H9 (cell line): Measurements from ENCODE around the gene RDH5. TPM values are rescaled to one million over a fixed set of nuclear protein-coding genes. Genes with fewer than 3 reads are reported as not detected.

Experiments
- DNase-seq: peaks from one replicate; pipeline ENCODE4 v3.0.0-alpha.2; 2017
- H2AFZ ChIP-seq: one replicate; pipeline ENCODE4 v1.6.1; 2013; ENCODE audit warnings: mild to moderate bottlenecking, low read length, control low read depth, moderate library complexity
- H2AK5ac ChIP-seq: 2 replicates; pipeline ENCODE4 v1.6.1; 2013; ENCODE audit warnings: low read length, control low read depth, mixed read lengths; ENCODE audit not compliant: insufficient read length
- H2BK120ac ChIP-seq: one replicate; pipeline ENCODE4 v1.6.1; 2013; ENCODE audit warnings: low read depth, mild to moderate bottlenecking, low read length, control low read depth, inconsistent platforms; ENCODE audit not compliant: poor library complexity, severe bottlenecking
- H2BK12ac ChIP-seq: 2 replicates; pipeline ENCODE4 v1.6.1; 2013; ENCODE audit warnings: low read length, control low read depth, mixed read lengths, low read depth; ENCODE audit not compliant: insufficient read length
- H2BK15ac ChIP-seq: 2 replicates; pipeline ENCODE4 v1.6.1; 2013; ENCODE audit warnings: low read depth, low read length, control low read depth
- H2BK20ac ChIP-seq: one replicate; pipeline ENCODE4 v1.6.1; 2013; ENCODE audit warnings: low read depth, mild to moderate bottlenecking, low read length, control low read depth, inconsistent platforms; ENCODE audit not compliant: poor library complexity, severe bottlenecking
- H2BK5ac ChIP-seq: 2 replicates; pipeline ENCODE4 v1.6.1; 2013; ENCODE audit warnings: low read length, control low read depth, mixed read lengths; ENCODE audit not compliant: insufficient read length
- H3K14ac ChIP-seq: 2 replicates; pipeline ENCODE4 v1.6.1; 2013; ENCODE audit warnings: low read length, control low read depth; ENCODE audit not compliant: insufficient read depth
- H3K18ac ChIP-seq: 2 replicates; pipeline ENCODE4 v1.6.1; 2013; ENCODE audit warnings: low read depth, mild to moderate bottlenecking, mixed read lengths, low read length, control low read depth; ENCODE audit not compliant: insufficient read length
- H3K23ac ChIP-seq: 2 replicates; pipeline ENCODE4 v1.6.1; 2013; ENCODE audit warnings: low read length, control low read depth, mixed read lengths, low read depth; ENCODE audit not compliant: insufficient read length
- H3K23me2 ChIP-seq: 2 replicates; pipeline ENCODE4 v1.6.1; 2013; ENCODE audit warnings: low read depth, mild to moderate bottlenecking, mixed read lengths, low read length, control low read depth; ENCODE audit not compliant: insufficient read length, poor library complexity, severe bottlenecking
- H3K27ac ChIP-seq: 2 replicates; pipeline ENCODE4 v1.5.1; 2013; ENCODE audit warnings: low read length, control low read depth, mixed read lengths, low read depth; ENCODE audit not compliant: insufficient read length
- H3K27me3 ChIP-seq: 2 replicates; pipeline ENCODE4 v1.6.1; 2013; ENCODE audit warnings: low read length, control low read depth, inconsistent platforms; ENCODE audit not compliant: insufficient read depth
- H3K4ac ChIP-seq: 2 replicates; pipeline ENCODE4 v1.6.1; 2013; ENCODE audit warnings: low read depth, mild to moderate bottlenecking, control low read depth, inconsistent platforms, low read length, moderate library complexity
- H3K4me1 ChIP-seq: 2 replicates; pipeline ENCODE4 v1.6.1; 2013; ENCODE audit warnings: low read length, control low read depth, inconsistent platforms; ENCODE audit not compliant: insufficient read depth
- H3K4me2 ChIP-seq: 2 replicates; pipeline ENCODE4 v1.6.1; 2013; ENCODE audit warnings: low read length, control low read depth, mixed read lengths; ENCODE audit not compliant: insufficient read length, insufficient read depth
- H3K56ac ChIP-seq: 2 replicates; pipeline ENCODE4 v1.6.1; 2013; ENCODE audit warnings: low read depth, mild to moderate bottlenecking, mixed read lengths, low read length, control low read depth; ENCODE audit not compliant: insufficient read length
- H3K79me1 ChIP-seq: 2 replicates; pipeline ENCODE4 v1.6.1; 2013; ENCODE audit warnings: low read depth, mild to moderate bottlenecking, moderate library complexity, low read length, control low read depth, inconsistent platforms; ENCODE audit not compliant: insufficient read depth, poor library complexity, severe bottlenecking
- H3K79me2 ChIP-seq: 2 replicates; pipeline ENCODE4 v1.6.1; 2013; ENCODE audit warnings: low read length, control low read depth, inconsistent platforms; ENCODE audit not compliant: insufficient read depth
- H3K9ac ChIP-seq: 2 replicates; pipeline ENCODE4 v1.6.1; 2013; ENCODE audit warnings: low read length, control low read depth, mixed read lengths; ENCODE audit not compliant: insufficient read length; ENCODE audit errors: extremely low read depth
- H3K9me3 ChIP-seq: one replicate; pipeline ENCODE4 v1.6.1; 2013; ENCODE audit warnings: low read depth, low read length, inconsistent platforms; ENCODE audit not compliant: control insufficient read depth
- H3T11ph ChIP-seq: one replicate; pipeline ENCODE4 v1.6.1; 2013; ENCODE audit warnings: mild to moderate bottlenecking, low read length, control low read depth, inconsistent platforms
- H4K20me1 ChIP-seq: one replicate; pipeline ENCODE4 v1.6.1; 2013; ENCODE audit not compliant: control insufficient read depth, insufficient read length, insufficient read depth
- H4K5ac ChIP-seq: 2 replicates; pipeline ENCODE4 v1.6.1; 2013; ENCODE audit warnings: low read depth, mild to moderate bottlenecking, mixed read lengths, low read length, control low read depth; ENCODE audit not compliant: insufficient read length
- H4K8ac ChIP-seq: replicated peaks from 2 replicates; pipeline ENCODE4 v1.6.1; 2013; ENCODE audit warnings: low read length, control low read depth, mixed read lengths, low read depth; ENCODE audit not compliant: insufficient read length
- H4K91ac ChIP-seq: 2 replicates; pipeline ENCODE4 v1.6.1; 2013; ENCODE audit warnings: low read depth, mild to moderate bottlenecking, moderate library complexity, mixed read lengths, low read length, control low read depth; ENCODE audit not compliant: insufficient read length
- H3K27ac Mint-ChIP-seq, 3 experiments: 2 replicates in 2 of 3; 3 replicates in 1 of 3; pipeline ENCODE4 v1.8.0; 2020 to 2021; ENCODE audit warnings: mixed read lengths in 3 of 3, mild to moderate bottlenecking in 1 of 3, moderate library complexity in 1 of 3
- H3K27me3 Mint-ChIP-seq: 2 replicates; pipeline ENCODE4 v1.8.0; 2021; ENCODE audit warnings: low read depth, mild to moderate bottlenecking, moderate library complexity, mixed read lengths
- H3K36me3 Mint-ChIP-seq, 3 experiments: 2 replicates in 2 of 3; 3 replicates in 1 of 3; pipeline ENCODE4 v1.8.0; 2020 to 2021; ENCODE audit warnings: low read depth in 3 of 3, mixed read lengths in 3 of 3; ENCODE audit not compliant: insufficient read depth in 1 of 3
- H3K4me1 Mint-ChIP-seq, 2 experiments: 2 replicates each; pipeline ENCODE4 v1.8.0; 2020; ENCODE audit warnings: mixed read lengths in 2 of 2
- H3K4me3 Mint-ChIP-seq, 2 experiments: 2 replicates in 1 of 2; 3 replicates in 1 of 2; pipeline ENCODE4 v1.8.0; 2020 to 2021; ENCODE audit warnings: mild to moderate bottlenecking in 2 of 2, mixed read lengths in 2 of 2, moderate library complexity in 1 of 2
- H3K9me3 Mint-ChIP-seq, 2 experiments: 2 replicates in 1 of 2; 3 replicates in 1 of 2; pipeline ENCODE4 v1.8.0; 2020; ENCODE audit warnings: mild to moderate bottlenecking in 2 of 2, mixed read lengths in 2 of 2, moderate library complexity in 1 of 2
- CTCF ChIP-seq: fragments of 200-600 bp; sonication (generic); conservative IDR thresholded peaks from 3 replicates; pipeline ENCODE4 v1.8.0; 2021; ENCODE audit warnings: antibody characterized with exemption, mild to moderate bottlenecking
- WGBS: extraction: QIAGEN DNeasy Blood & Tissue Kit; methylation state at CpG from one replicate; pipeline ENCODE4 v1.1.7; 2013; ENCODE audit warnings: missing lambda C conversion rate, low lambda C conversion rate, mixed read lengths; ENCODE audit not compliant: insufficient read length; ENCODE audit errors: extremely low coverage; 5-methylcytosine and 5-hydroxymethylcytosine counted together
- total RNA-seq: library from RNA; stranded (reverse); gene quantifications from 2 replicates; pipeline ENCODE4 v1.2.1, GENCODE V29; 2021

Gene RDH5
- total RNA-seq, 1 experiment from 2014 or later = 6.6 TPM

GRCh38 chr12:55700255-55701018 is 19.8 kb upstream of the RDH5 start:
- no peak overlapping the region; a peak in 1 of 7 replicates for H3K27ac Mint-ChIP-seq
- no peak for TF ChIP-seq CTCF

More at GRCh38 chr12:55700255-55701018, 19.8 kb upstream of the RDH5 start:
- no peak overlapping the region for H3K18ac ChIP-seq
- peaks cover 10 to 35% (median 28%) of the 10 kb centered on the region in 3 experiments for H3K36me3 Mint-ChIP-seq
- H3K4ac ChIP-seq = no peak overlapping the region
- H2BK5ac ChIP-seq = no peak overlapping the region
- H2AK5ac ChIP-seq = no peak overlapping the region
- H4K20me1 ChIP-seq = peaks cover 4% of the 10 kb centered on the region
- H3K79me2 ChIP-seq = no peaks in the 10 kb centered on the region
- WGBS = no CpG with 5 or more reads among the region's 21 CpGs
- H4K91ac ChIP-seq = no peak overlapping the region
- DNase-seq = no peak
- H3K27ac ChIP-seq = no peak overlapping the region
- no peak overlapping the region for H3K56ac ChIP-seq
- no peaks in the 10 kb centered on the region for H3K4me1 ChIP-seq
- H3K79me1 ChIP-seq = peaks cover 5% of the 10 kb centered on the region
- H4K5ac ChIP-seq = no peak overlapping the region
- H3K4me3 Mint-ChIP-seq = no peak overlapping the region
- no peak overlapping the region for H3K9ac ChIP-seq
- no peak overlapping the region for H3K4me2 ChIP-seq
- H3K23me2 ChIP-seq = no peaks in the 10 kb centered on the region
- H2BK20ac ChIP-seq = no peak overlapping the region
- peaks cover 6 to 10% of the 10 kb centered on the region in 2 experiments for H3K4me1 Mint-ChIP-seq
- H3K23ac ChIP-seq = no peak overlapping the region
- no peak overlapping the region for H4K8ac ChIP-seq
- H3K9me3 Mint-ChIP-seq = no peaks in the 10 kb centered on the region
- H2BK120ac ChIP-seq = no peak overlapping the region
- no peak overlapping the region for H3T11ph ChIP-seq
- no peak overlapping the region for H2BK15ac ChIP-seq
- H3K27me3 ChIP-seq = no peaks in the 10 kb centered on the region; the same call in 1 of the 2 replicates
- no peak overlapping the region for H3K14ac ChIP-seq
- no peak overlapping the region for H2BK12ac ChIP-seq
- no peak overlapping the region for H2AFZ ChIP-seq
- H3K27me3 Mint-ChIP-seq = no peaks in the 10 kb centered on the region
- no peaks in the 10 kb centered on the region for H3K9me3 ChIP-seq
